IMR-90 (cell line): Measurements from ENCODE around the gene DOCK4. TPM values are rescaled to one million over a fixed set of nuclear protein-coding genes. Genes with fewer than 3 reads are reported as not detected.

ENCODE experiments used
- ATAC-seq: fragments of 200-7000 bp; cut with Tn5 transposase; 2 replicates; pipeline ENCODE4 v1.9.1; 2020; ENCODE audit warnings: low read depth, mild to moderate bottlenecking, moderate library complexity
- BruUV-seq: library from RNA; stranded (reverse); fragments of 400-500 nt; replicated peaks from 2 replicates; lab custom pipeline; 2021; lab: Mats Ljungman, UMichigan
- CTCF ChIA-PET: fragments of 300-600 bp; formaldehyde crosslinking; extraction: SDS; loops from one replicate; lab custom pipeline; 2021; ENCODE audit warnings: antibody characterized with exemption; lab: Yijun Ruan, JAX
- POLR2A ChIA-PET: fragments of 300-600 bp; sonication (Branson Sonifier 250); formaldehyde crosslinking; loops from one replicate; lab custom pipeline; 2022; ENCODE audit warnings: antibody characterized with exemption; ENCODE audit not compliant: unreplicated experiment; lab: Charles Lee
- DNase-seq: peaks from one replicate; pipeline ENCODE4 v3.0.0; 2013
- H2AFZ ChIP-seq: replicated peaks from 2 replicates; pipeline ENCODE3; 2013; ENCODE audit warnings: low read length, mild to moderate bottlenecking; ENCODE audit not compliant: poor library complexity
- H2AK5ac ChIP-seq: 2 replicates; pipeline ENCODE4 v1.6.1; 2013; ENCODE audit warnings: low read depth, low read length, inconsistent platforms
- H2AK9ac ChIP-seq: replicated peaks from 2 replicates; pipeline ENCODE3; 2013; ENCODE audit warnings: mild to moderate bottlenecking, low read depth, low read length, moderate library complexity; ENCODE audit not compliant: poor library complexity
- H2BK120ac ChIP-seq: 2 replicates; pipeline ENCODE4 v1.6.1; 2013; ENCODE audit warnings: low read depth, low read length, inconsistent platforms
- H2BK15ac ChIP-seq: 3 replicates; pipeline ENCODE4 v1.6.1; 2013; ENCODE audit warnings: low read depth, low read length, inconsistent platforms
- H2BK20ac ChIP-seq: 2 replicates; pipeline ENCODE4 v1.6.1; 2013; ENCODE audit warnings: low read depth, mild to moderate bottlenecking, inconsistent platforms, low read length, moderate library complexity
- H2BK5ac ChIP-seq: 2 replicates; pipeline ENCODE4 v1.6.1; 2013; ENCODE audit warnings: mild to moderate bottlenecking, low read depth, low read length, inconsistent platforms; ENCODE audit not compliant: poor library complexity, severe bottlenecking
- H3K14ac ChIP-seq: replicated peaks from 2 replicates; pipeline ENCODE4 v1.6.1; 2013; ENCODE audit warnings: low read depth, low read length, inconsistent platforms
- H3K18ac ChIP-seq: 2 replicates; pipeline ENCODE4 v1.6.1; 2013; ENCODE audit warnings: low read depth, low read length, control low read depth
- H3K23ac ChIP-seq: 2 replicates; pipeline ENCODE4 v1.6.1; 2013; ENCODE audit warnings: low read depth, low read length, inconsistent platforms
- H3K27ac ChIP-seq: 2 replicates; pipeline ENCODE4 v1.5.1; 2013; ENCODE audit warnings: mild to moderate bottlenecking, control low read depth, low read length; ENCODE audit not compliant: insufficient read depth
- H3K27me3 ChIP-seq: 2 replicates; pipeline ENCODE4 v1.6.1; 2013; ENCODE audit warnings: low read length; ENCODE audit not compliant: control insufficient read depth, insufficient read depth
- H3K36me3 ChIP-seq: 2 replicates; pipeline ENCODE4 v1.6.1; 2013; ENCODE audit warnings: low read length, mixed read lengths; ENCODE audit not compliant: control insufficient read depth, insufficient read depth
- H3K4ac ChIP-seq: 2 replicates; pipeline ENCODE4 v1.6.1; 2013; ENCODE audit warnings: low read depth, low read length, inconsistent platforms
- H3K4me1 ChIP-seq: 2 replicates; pipeline ENCODE4 v1.6.1; 2013; ENCODE audit warnings: low read length, mixed read lengths; ENCODE audit not compliant: control insufficient read depth, insufficient read depth
- H3K4me2 ChIP-seq: 2 replicates; pipeline ENCODE4 v1.6.1; 2013; ENCODE audit warnings: low read depth, mild to moderate bottlenecking, control low read depth, low read length, moderate library complexity
- H3K4me3 ChIP-seq: 2 replicates; pipeline ENCODE4 v1.5.1; 2013; ENCODE audit warnings: low read depth, mild to moderate bottlenecking, control low read depth, low read length, moderate library complexity; ENCODE audit not compliant: insufficient read depth
- H3K56ac ChIP-seq: 2 replicates; pipeline ENCODE4 v1.6.1; 2013; ENCODE audit warnings: low read length, inconsistent platforms; ENCODE audit not compliant: insufficient read depth; ENCODE audit errors: extremely low read depth
- H3K79me1 ChIP-seq, 2 experiments: 2 replicates each; pipeline ENCODE4 v1.6.1; 2013; ENCODE audit warnings: low read length in 2 of 2, inconsistent platforms in 1 of 2, low read depth in 1 of 2
- H3K9ac ChIP-seq: 2 replicates; pipeline ENCODE4 v1.6.1; 2013; ENCODE audit warnings: low read depth, low read length, control low read depth
- H3K9me1 ChIP-seq: 2 replicates; pipeline ENCODE4 v1.6.1; 2013; ENCODE audit warnings: low read length, inconsistent platforms; ENCODE audit not compliant: insufficient read depth
- H3K9me3 ChIP-seq: 2 replicates; pipeline ENCODE4 v1.6.1; 2013; ENCODE audit warnings: low read length; ENCODE audit not compliant: control insufficient read depth, insufficient read depth
- H4K20me1 ChIP-seq: 2 replicates; pipeline ENCODE4 v1.6.1; 2013; ENCODE audit warnings: low read length, inconsistent platforms; ENCODE audit not compliant: insufficient read depth
- H4K5ac ChIP-seq: 2 replicates; pipeline ENCODE4 v1.6.1; 2013; ENCODE audit warnings: mild to moderate bottlenecking, low read depth, low read length, control low read depth
- H4K8ac ChIP-seq, 2 experiments: 2 replicates each; pipeline ENCODE4 v1.6.1; 2013; ENCODE audit warnings: low read depth in 2 of 2, low read length in 2 of 2, control low read depth in 1 of 2, inconsistent platforms in 1 of 2
- H4K91ac ChIP-seq: 2 replicates; pipeline ENCODE4 v1.6.1; 2013; ENCODE audit warnings: low read depth, low read length, inconsistent platforms; ENCODE audit not compliant: insufficient read depth
- BHLHE40 ChIP-seq: fragments of 150-350 bp; IDR thresholded peaks from 2 replicates; pipeline ENCODE4 v1.6.1; 2016; ENCODE audit warnings: mild to moderate bottlenecking, low read depth, low read length
- CEBPB ChIP-seq: IDR thresholded peaks from 2 replicates; pipeline ENCODE4 v1.6.1; 2012; ENCODE audit warnings: low read depth, low read length, improper control_type of control experiment
- CHD1 ChIP-seq: IDR thresholded peaks from 2 replicates; pipeline ENCODE4 v1.6.1; 2012; ENCODE audit warnings: low read depth, low read length, improper control_type of control experiment
- CTCF ChIP-seq: conservative IDR thresholded peaks from 2 replicates; pipeline ENCODE4 v1.5.1; 2012; ENCODE audit warnings: mild to moderate bottlenecking, low read depth, low read length, improper control_type of control experiment
- ELK1 ChIP-seq: fragments of 150-350 bp; IDR thresholded peaks from 2 replicates; pipeline ENCODE4 v1.6.1; 2016; ENCODE audit warnings: low read depth, mild to moderate bottlenecking, low read length, moderate library complexity, borderline replicate concordance
- FOS ChIP-seq: fragments of 150-350 bp; IDR thresholded peaks from 2 replicates; pipeline ENCODE4 v1.6.1; 2016; ENCODE audit warnings: low read depth, low read length
- MAFK ChIP-seq: IDR thresholded peaks from 2 replicates; pipeline ENCODE4 v1.6.1; 2012; ENCODE audit warnings: low read depth, low read length, improper control_type of control experiment
- MAZ ChIP-seq: IDR thresholded peaks from 2 replicates; pipeline ENCODE4 v1.6.1; 2012; ENCODE audit warnings: low read depth, mild to moderate bottlenecking, low read length, improper control_type of control experiment, moderate library complexity, borderline replicate concordance
- MXI1 ChIP-seq: IDR thresholded peaks from 2 replicates; pipeline ENCODE4 v1.6.1; 2012; ENCODE audit warnings: low read depth, mild to moderate bottlenecking, low read length, moderate library complexity, borderline replicate concordance
- NFE2L2 ChIP-seq: fragments of 150-350 bp; IDR thresholded peaks from 2 replicates; pipeline ENCODE4 v1.6.1; 2016; ENCODE audit warnings: low read depth, mild to moderate bottlenecking, low read length
- POLR2A ChIP-seq: IDR thresholded peaks from 2 replicates; pipeline ENCODE4 v1.6.1; 2012; ENCODE audit warnings: mild to moderate bottlenecking, low read depth, low read length
- RAD21 ChIP-seq: IDR thresholded peaks from 2 replicates; pipeline ENCODE4 v1.6.1; 2012; ENCODE audit warnings: low read length, improper control_type of control experiment
- RCOR1 ChIP-seq: IDR thresholded peaks from 2 replicates; pipeline ENCODE4 v1.6.1; 2012; ENCODE audit warnings: mild to moderate bottlenecking, low read length, improper control_type of control experiment; ENCODE audit not compliant: insufficient replicate concordance
- RFX5 ChIP-seq: IDR thresholded peaks from 2 replicates; pipeline ENCODE4 v1.8.0; 2012; ENCODE audit warnings: low read depth, mild to moderate bottlenecking, low read length, moderate library complexity
- SMC3 ChIP-seq: fragments of 150-350 bp; IDR thresholded peaks from 2 replicates; pipeline ENCODE4 v1.6.1; 2016; ENCODE audit warnings: low read depth, mild to moderate bottlenecking, antibody characterized with exemption, low read length, moderate library complexity
- USF2 ChIP-seq: fragments of 150-350 bp; IDR thresholded peaks from 2 replicates; pipeline ENCODE4 v1.6.1; 2017; ENCODE audit warnings: mild to moderate bottlenecking, antibody characterized with exemption, low read length, low read depth
- WGBS, 2 experiments: methylation state at CpG; one replicate each; pipeline versions ENCODE4 v1.1.5 to v1.1.7; 2013; ENCODE audit warnings: missing lambda C conversion rate in 2 of 2; ENCODE audit not compliant: insufficient read length in 1 of 2; ENCODE audit errors: extremely low coverage in 2 of 2; 5-methylcytosine and 5-hydroxymethylcytosine counted together
- dilution Hi-C: fragments of 300-500 bp; cut with HindIII; formaldehyde crosslinking; loops from one replicate; pipeline ENCODE4 v1.14.3; 2018; ENCODE audit warnings: low sequenced_read_pairs; ENCODE audit not compliant: unreplicated experiment
- in situ Hi-C: fragments of 300-500 bp; cut with MboI; formaldehyde crosslinking; loops from 3 replicates; pipeline ENCODE4 v1.14.3; 2019; ENCODE audit warnings: low sequenced_read_pairs, inconsistent platforms, mixed read lengths
- intact Hi-C: fragments of 100-400 bp; cut with micrococcal nuclease; formaldehyde crosslinking; loops from 2 replicates; pipeline ENCODE4 v1.10.0; 2022
- polyA plus RNA-seq, 3 experiments: library from polyadenylated mRNA; depleted of rRNA; stranded (reverse); fragments of >200 nt; gene quantifications; 2 replicates each; pipeline ENCODE4 v1.2.3, GENCODE V29; 2012; ENCODE audit warnings: low replicate concordance in 1 of 3
- total RNA-seq: library from RNA; depleted of rRNA; stranded (reverse); fragments of >200 nt; gene quantifications from 2 replicates; pipeline ENCODE4 v1.2.3, GENCODE V29; 2012

DOCK4 gene
- total and polyA plus RNA-seq, 2 of the 4 experiments (the other 2 are of a cell fraction) = 4.4 to 12.2 TPM

GRCh38 chr7:111836592-111836991, 369.6 kb downstream of the DOCK4 start:
- Histone ChIP-seq H3K18ac (no peak overlapping the region), H2BK5ac (no peak overlapping the region), H3K4ac (no peak overlapping the region), H2AFZ (no peak overlapping the region), H3K14ac (no peak overlapping the region), H3K23ac (no peak overlapping the region), H3K9me3 (no peaks in the 10 kb centered on the region), H4K5ac (no peak overlapping the region), H3K36me3 (peaks cover 5% of the 10 kb centered on the region), H2AK5ac (no peak overlapping the region), H3K9me1 (peaks cover 2% of the 10 kb centered on the region; the same call in 1 of the 2 replicates), H3K27ac (no peak overlapping the region), H4K8ac (no peak overlapping the region), H2BK120ac (no peak overlapping the region), H3K27me3 (no peaks in the 10 kb centered on the region), H4K20me1 (no peaks in the 10 kb centered on the region), H3K4me1 (no peaks in the 10 kb centered on the region), H3K79me1 (no peaks in the 10 kb centered on the region; a peak in 1 of 4 replicates), H3K56ac (no peak overlapping the region), H3K9ac (no peak overlapping the region), H2BK20ac (no peak overlapping the region), H3K4me3 (no peak overlapping the region), H4K91ac (no peak overlapping the region), H2AK9ac (no peak overlapping the region), H2BK15ac (no peak overlapping the region), H3K4me2 (no peak overlapping the region)
- WGBS, 2 experiments = no CpG with 5 or more reads among the region's 1 CpG
- no TSS peak for BruUV-seq
- ChIA-PET CTCF (interaction anchor here (0.8 kb wide), 1 partner anchor 561 kb away, joined by 3 read pairs; no protein-coding TSS in a partner anchor), POLR2A (no interaction called here)
- ATAC-seq = no peak
- intact Hi-C loops (no loop called here), dilution Hi-C loops (no loop called here), in situ Hi-C loops (no loop called here)
- no peak for DNase-seq
- TF ChIP-seq CHD1 = no peak
- no peak for TF ChIP-seq FOS
- no peak for TF ChIP-seq ELK1
- TF ChIP-seq NFE2L2 = no peak
- TF ChIP-seq RCOR1 = no peak
- no peak for TF ChIP-seq BHLHE40
- TF ChIP-seq SMC3 = no peak
- TF ChIP-seq CEBPB = no peak
- TF ChIP-seq POLR2A = no peak
- no peak for TF ChIP-seq RAD21
- no peak for TF ChIP-seq CTCF
- no peak for TF ChIP-seq MAFK
- no peak for TF ChIP-seq USF2
- no peak for TF ChIP-seq MXI1
- no peak for TF ChIP-seq MAZ
- no peak for TF ChIP-seq RFX5
